SH-SY5Y (cell line): ENCODE measurements around the gene DEAF1.

Experiments
- GATA2 ChIP-seq: IDR thresholded peaks from 2 replicates; pipeline ENCODE4 v1.6.1; 2011; ENCODE audit warnings: mild to moderate bottlenecking, low read depth, low read length
- GATA3 ChIP-seq: IDR thresholded peaks from 2 replicates; pipeline ENCODE4 v1.6.1; 2011; ENCODE audit warnings: low read depth, mild to moderate bottlenecking, low read length, moderate library complexity

DEAF1 gene

DNA sequence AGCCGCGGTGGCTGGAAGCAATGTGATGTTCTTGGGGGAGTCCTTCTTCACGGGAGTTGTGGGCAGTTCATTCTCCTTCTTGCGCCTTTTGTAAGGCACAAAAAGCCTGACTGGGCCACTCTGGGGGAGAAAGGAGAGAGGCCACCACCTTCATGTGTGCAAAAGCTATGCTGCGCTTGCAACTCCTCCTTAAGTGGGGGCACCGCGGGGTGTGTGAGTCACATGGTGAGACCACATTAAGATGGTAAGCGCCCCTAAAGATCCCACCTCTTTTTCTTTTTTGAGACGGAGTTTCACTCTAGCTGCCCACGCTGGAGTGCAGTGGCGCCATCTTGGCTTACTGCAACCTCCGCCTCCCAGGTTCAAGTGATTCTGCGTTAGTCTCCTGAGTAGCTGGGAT is 14.1 kb downstream of the DEAF1 start:
- TF ChIP-seq GATA3, result no peak
- TF ChIP-seq GATA2, result no peak

GRCh38 chr11:680476-680875 is 14.5 kb downstream of the DEAF1 start:
- TF ChIP-seq GATA3, result no peak

- TF ChIP-seq GATA2 (no peak), GATA3 (no peak)
These were observed 15.5 kb downstream of the DEAF1 start for GRCh38 chr11:679271-680207.

DNA sequence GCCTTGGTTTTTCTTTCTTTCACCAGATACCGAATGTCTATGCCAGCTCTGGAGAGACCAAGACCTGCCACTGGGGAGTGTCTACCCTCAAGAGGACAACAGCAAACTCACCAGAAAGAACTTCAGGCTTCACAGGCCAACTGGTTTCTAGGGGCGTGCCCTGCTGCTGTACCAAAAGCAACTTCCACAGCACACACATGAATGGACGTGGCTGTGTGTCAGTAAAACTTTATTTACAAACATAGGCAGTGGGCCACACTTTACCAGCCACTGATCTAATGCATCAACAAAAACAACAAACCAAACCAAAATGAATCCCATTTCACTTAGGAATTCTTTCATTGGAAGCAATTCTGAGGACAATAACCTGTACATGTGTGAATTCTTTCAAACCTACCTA is 16.7 kb downstream of the DEAF1 start:
- no peak for TF ChIP-seq GATA2
- no peak for TF ChIP-seq GATA3

- no peak for TF ChIP-seq GATA2
- TF ChIP-seq GATA3, result no peak
These were observed 20.6 kb downstream of the DEAF1 start for GRCh38 chr11:674406-674805.

DNA sequence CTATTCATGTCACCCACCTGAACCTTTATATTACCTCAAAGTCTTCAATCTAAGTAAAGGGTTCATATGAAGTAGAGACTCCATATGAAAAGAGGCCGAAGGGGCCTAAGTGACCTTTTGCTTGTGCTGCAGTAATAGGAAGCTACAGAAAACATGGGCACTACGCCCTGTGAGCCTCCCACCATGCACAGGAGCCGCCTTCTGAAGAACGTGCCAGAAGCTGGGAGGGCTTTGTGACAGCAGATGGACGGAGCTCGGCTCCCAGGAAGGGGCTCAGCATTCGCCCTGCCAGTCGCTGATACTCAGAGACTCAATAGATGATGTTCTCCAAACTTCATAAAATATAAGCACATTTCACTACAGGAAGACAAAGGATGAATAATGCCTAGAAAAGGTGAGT is 21.2 kb downstream of the DEAF1 start:
- TF ChIP-seq GATA2 (no peak), GATA3 (no peak)

DNA sequence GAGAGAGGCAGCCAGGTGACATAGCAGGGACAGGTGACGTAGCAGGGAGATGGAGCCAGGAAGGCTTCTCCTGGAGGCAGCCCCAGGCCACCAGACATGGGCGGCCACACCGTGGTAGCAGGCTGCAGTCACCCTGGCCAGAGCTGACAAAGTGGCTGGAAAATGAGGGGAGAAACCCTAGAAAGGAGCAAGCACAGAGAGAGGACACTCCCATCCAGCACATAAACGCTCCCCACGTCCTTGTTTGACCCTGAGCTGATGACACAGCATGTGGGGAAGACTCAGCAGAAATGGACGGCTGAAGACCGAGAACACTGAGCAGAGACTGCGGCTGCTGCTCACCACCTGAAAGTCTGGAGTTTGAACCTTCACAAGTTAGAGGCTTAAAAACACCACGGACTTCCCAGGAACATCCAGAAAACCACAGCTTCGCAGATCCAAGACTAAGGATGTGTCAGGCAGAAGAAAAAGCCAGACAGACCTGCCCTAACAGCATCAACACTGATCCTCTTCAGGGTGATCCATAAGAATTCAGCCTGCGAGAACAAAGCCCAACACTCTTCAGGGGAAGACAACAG is 29.2 kb downstream of the DEAF1 start:
- TF ChIP-seq GATA3 (no peak), GATA2 (no peak)

DNA sequence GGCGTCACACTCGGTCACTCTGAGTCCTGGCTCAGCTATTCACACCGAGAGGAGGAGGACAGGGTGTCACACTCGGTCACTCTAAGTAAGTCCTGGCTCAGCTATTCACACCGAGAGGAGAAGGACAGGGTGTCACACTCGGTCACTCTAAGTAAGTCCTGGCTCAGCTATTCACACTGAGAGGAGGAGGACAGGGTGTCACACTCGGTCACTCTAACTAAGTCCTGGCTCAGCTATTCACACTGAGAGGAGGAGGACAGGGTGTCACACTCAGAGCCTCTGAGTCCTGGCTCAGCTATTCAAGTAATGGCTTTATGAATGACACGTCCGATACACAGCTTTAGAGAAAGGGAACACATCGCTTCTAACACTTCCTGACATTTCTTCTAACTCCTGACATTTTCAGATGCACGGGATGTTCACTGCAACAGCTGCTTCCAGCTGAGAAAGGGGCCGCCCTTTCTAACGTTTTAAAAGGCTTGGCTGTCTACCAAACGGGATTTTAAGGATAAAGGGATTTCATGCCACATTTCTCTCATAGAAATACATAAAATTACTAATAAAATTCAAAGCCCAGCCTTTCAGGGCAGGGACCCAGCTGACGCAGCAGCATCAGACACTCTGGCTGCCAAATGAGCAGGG is 29.8 kb downstream of the DEAF1 start:
- no peak for TF ChIP-seq GATA3
- no peak for TF ChIP-seq GATA2

DNA sequence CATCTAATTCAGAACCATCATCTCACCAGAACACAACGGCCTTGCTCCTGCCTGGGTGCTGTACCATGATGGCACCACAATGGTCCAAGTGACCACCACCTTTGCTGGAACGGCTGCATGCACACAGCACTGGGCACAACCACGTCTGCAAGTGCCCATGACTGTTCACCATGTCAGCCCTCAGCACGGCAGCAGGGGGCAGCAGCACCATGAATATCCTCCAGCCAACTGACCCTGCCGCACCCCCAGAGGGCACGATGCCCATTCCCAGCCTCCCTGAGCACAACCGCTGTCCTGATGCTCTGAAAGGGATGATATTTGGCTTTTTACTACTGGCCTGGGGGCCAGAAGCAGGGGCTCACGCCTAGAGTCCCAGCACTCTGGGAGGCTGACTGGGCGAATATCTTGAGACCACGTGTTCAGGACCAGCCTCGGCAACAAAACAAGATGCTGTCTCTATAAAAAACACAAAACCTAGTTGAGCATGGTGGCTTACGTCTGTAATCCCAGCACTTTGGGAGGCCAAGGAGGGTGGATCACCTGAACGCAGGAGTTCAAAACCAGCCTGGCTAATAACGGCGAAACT is 32.2 kb downstream of the DEAF1 start:
- TF ChIP-seq GATA2 (no peak), GATA3 (no peak)

DNA sequence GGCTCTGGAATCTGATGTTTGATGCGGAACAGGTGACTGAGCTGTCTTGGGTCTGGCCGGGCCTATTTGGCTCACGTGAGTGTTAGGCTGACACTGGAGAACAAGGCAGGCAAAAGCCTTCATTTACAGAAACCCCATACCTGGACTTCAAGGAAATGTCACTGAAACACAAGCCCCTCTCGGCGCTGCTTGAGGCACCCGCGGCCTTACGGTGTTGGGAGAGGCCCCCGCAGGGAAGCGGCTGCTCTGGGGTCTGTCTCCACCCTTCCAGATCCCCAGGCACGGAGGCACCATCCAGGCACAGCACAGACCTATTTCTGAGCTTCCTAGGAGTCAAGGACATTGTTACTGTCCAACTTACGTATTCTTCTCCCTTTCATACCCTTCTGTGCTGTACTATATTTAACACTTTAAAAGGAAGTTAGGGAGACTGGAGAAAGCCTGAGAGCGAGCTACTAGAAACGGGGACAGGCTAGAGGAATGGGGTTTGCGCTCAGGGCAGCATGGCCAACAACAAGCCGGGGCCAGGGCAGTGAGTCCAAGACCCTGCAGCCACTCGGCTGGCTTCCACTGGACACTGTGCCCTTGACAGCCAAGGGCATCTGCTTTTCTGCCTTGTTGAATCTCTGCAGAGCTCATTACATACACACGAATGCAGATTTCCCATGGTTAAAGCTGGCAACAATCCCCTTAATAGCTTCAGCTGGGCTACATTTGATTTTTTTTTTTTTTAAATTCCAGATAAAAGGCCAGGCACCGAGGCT is 34.2 kb downstream of the DEAF1 start:
- TF ChIP-seq GATA3 (no peak), GATA2 (no peak)

GRCh38 chr11:660281-660680 is 34.7 kb downstream of the DEAF1 start:
- TF ChIP-seq GATA3 (no peak), GATA2 (no peak)

DNA sequence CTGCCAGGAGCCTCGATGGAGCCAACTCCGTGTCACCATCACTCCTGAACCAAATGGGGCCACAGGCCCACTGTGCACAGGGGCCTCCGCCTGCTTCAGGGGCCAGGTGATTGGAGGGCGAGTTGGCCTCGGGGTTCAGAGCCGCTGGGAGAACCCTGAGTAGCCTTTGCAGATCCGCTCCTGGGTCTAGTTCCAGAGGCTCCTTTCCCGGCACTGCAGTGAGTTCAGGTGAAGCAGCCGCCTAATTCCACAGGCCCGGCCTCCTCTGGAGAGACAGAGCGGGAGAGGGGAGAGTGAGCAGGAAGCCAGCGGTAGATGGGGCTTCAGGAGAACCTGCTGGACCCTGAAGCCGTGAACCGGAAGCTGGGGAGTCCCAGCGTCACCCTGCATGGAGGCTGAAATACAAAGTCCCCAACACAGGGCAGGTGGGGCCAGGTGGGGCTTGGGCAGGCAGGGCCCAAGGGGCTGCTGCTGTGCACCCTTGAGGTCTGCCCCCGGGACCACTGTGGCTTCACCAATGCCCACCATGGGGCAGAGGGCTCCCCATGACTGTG is 35.4 kb downstream of the DEAF1 start:
- TF ChIP-seq GATA2, result no peak
- TF ChIP-seq GATA3, result no peak

DNA sequence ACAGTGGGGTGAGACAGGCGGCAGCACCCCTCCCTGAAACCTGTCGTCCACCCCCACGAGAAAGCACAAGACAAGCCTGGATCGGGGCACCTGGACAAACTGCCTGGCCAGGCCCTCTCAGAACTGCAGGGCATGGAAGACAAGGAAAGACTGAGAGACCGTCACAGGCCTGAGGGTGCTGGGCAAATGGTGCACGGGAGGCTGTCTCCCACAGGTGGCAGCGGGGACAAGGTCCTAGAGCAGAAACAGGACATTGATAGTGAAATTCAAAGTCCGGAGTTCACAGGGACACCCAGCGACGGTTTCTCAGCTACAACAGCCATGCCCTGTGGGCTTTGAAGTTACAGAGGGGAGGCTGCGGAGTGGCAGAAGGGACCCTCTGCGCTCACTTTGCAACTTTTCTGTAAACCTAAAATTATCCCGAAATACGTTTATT is 37.3 kb downstream of the DEAF1 start:
- no peak for TF ChIP-seq GATA3
- TF ChIP-seq GATA2, result no peak
